H1 (cell line): ENCODE measurements around the gene TTL. TPM values are rescaled to one million over a fixed set of nuclear protein-coding genes. Genes with fewer than 3 reads are reported as not detected.

Source experiments
- CTCF ChIA-PET: fragments of 300-600 bp; sonication (Branson Sonifier 250); formaldehyde crosslinking; loops from one replicate; lab custom pipeline; 2021; ENCODE audit not compliant: partially characterized antibody; lab: Charles Lee
- POLR2A ChIA-PET: fragments of 300-600 bp; sonication (Branson Sonifier 250); formaldehyde crosslinking; loops from one replicate; lab custom pipeline; 2021; ENCODE audit warnings: inconsistent platforms; ENCODE audit not compliant: partially characterized antibody; lab: Charles Lee
- DNase-seq, 2 experiments: peaks; one replicate each; pipeline versions ENCODE4 v3.0.0 to v3.0.0-alpha.2; 2010 to 2022; ENCODE audit warnings: low spot score in 2 of 2, low read depth in 1 of 2, mixed read lengths in 1 of 2
- FAIRE-seq: peaks from 2 replicates; lab custom pipeline; 2011; peaks lifted over from hg19 to GRCh38; lab: Jason Lieb, UNC
- H2AFZ ChIP-seq: 2 replicates; pipeline ENCODE4 v1.8.1; 2012; ENCODE audit warnings: low read length, inconsistent platforms
- H2AK5ac ChIP-seq: 2 replicates; pipeline ENCODE4 v1.6.1; 2013; ENCODE audit warnings: low read depth, low read length
- H2BK120ac ChIP-seq: replicated peaks from 2 replicates; pipeline ENCODE3; 2013; ENCODE audit warnings: low read depth, low read length, inconsistent platforms
- H2BK12ac ChIP-seq: 2 replicates; pipeline ENCODE4 v1.6.1; 2013; ENCODE audit warnings: low read depth, low read length
- H2BK15ac ChIP-seq: 2 replicates; pipeline ENCODE4 v1.6.1; 2013; ENCODE audit warnings: low read length
- H2BK20ac ChIP-seq: 2 replicates; pipeline ENCODE4 v1.6.1; 2013; ENCODE audit warnings: low read length
- H2BK5ac ChIP-seq: 2 replicates; pipeline ENCODE4 v1.6.1; 2013; ENCODE audit warnings: low read depth, low read length
- H3K14ac ChIP-seq: 2 replicates; pipeline ENCODE4 v1.6.1; 2013; ENCODE audit warnings: inconsistent platforms; ENCODE audit not compliant: insufficient read length
- H3K18ac ChIP-seq: 2 replicates; pipeline ENCODE4 v1.6.1; 2013; ENCODE audit warnings: low read length; ENCODE audit errors: extremely low read depth
- H3K23ac ChIP-seq: 2 replicates; pipeline ENCODE4 v1.6.1; 2013; ENCODE audit warnings: inconsistent platforms; ENCODE audit not compliant: insufficient read length
- H3K23me2 ChIP-seq: 2 replicates; pipeline ENCODE4 v1.6.1; 2013; ENCODE audit warnings: low read depth, low read length
- H3K27ac ChIP-seq: 2 replicates; pipeline ENCODE4 v1.6.1; 2011; ENCODE audit warnings: low read depth, low read length, inconsistent platforms
- H3K27me3 ChIP-seq, 4 experiments: replicated peaks in 1 of 4; 1 replicate in 1 of 4; 2 replicates in 3 of 4; pipeline versions ENCODE4 v1.6.1 to v1.8.1; 2011 to 2013; ENCODE audit warnings: low read length in 3 of 4, mild to moderate bottlenecking in 3 of 4, inconsistent platforms in 2 of 4, mixed read lengths in 2 of 4, moderate library complexity in 1 of 4; ENCODE audit not compliant: control insufficient read depth in 3 of 4, insufficient read depth in 3 of 4; ENCODE audit errors: extremely low read depth in 1 of 4
- H3K36me3 ChIP-seq, 4 experiments: 2 replicates each; pipeline versions ENCODE4 v1.6.1 to v1.8.1; 2011 to 2013; ENCODE audit warnings: mild to moderate bottlenecking in 4 of 4, low read length in 3 of 4, moderate library complexity in 2 of 4, control low read depth in 1 of 4, inconsistent platforms in 1 of 4; ENCODE audit not compliant: insufficient read depth in 4 of 4, control insufficient read depth in 2 of 4
- H3K4ac ChIP-seq: replicated peaks from 2 replicates; pipeline ENCODE3; 2013; ENCODE audit warnings: low read length, low read depth, mixed read lengths, inconsistent platforms; ENCODE audit not compliant: insufficient read length
- H3K4me1 ChIP-seq, 4 experiments: replicated peaks in 1 of 4; 1 replicate in 1 of 4; 2 replicates in 3 of 4; pipeline versions ENCODE4 v1.6.1 to v1.8.1; 2011 to 2013; ENCODE audit warnings: low read length in 3 of 4, inconsistent platforms in 2 of 4, mixed read lengths in 1 of 4; ENCODE audit not compliant: insufficient read depth in 4 of 4, control insufficient read depth in 3 of 4
- H3K4me2 ChIP-seq, 2 experiments: 2 replicates each; pipeline versions ENCODE4 v1.6.1 to v1.8.1; 2011 to 2013; ENCODE audit warnings: low read depth in 2 of 2, low read length in 2 of 2, control low read depth in 1 of 2, inconsistent platforms in 1 of 2, mild to moderate bottlenecking in 1 of 2; ENCODE audit not compliant: insufficient read depth in 1 of 2
- H3K4me3 ChIP-seq, 4 experiments: fragments of 200-600, 300-600 bp in 1 of 4; sonication (generic), shearing (Covaris generic), sonication (Bioruptor Twin) in 1 of 4; 2 replicates each; pipeline versions ENCODE4 v1.5.1 to v1.8.1; 2011 to 2016; ENCODE audit warnings: low read length in 4 of 4, low read depth in 3 of 4, control low read depth in 2 of 4, inconsistent platforms in 2 of 4, mild to moderate bottlenecking in 2 of 4, mixed read lengths in 1 of 4, moderate library complexity in 1 of 4; ENCODE audit not compliant: insufficient read depth in 2 of 4; ENCODE audit errors: extremely low read depth in 1 of 4
- H3K56ac ChIP-seq: replicated peaks from 2 replicates; pipeline ENCODE3; 2013; ENCODE audit warnings: low read depth, mild to moderate bottlenecking, mixed read lengths, low read length, inconsistent platforms; ENCODE audit not compliant: insufficient read length
- H3K79me1 ChIP-seq: 2 replicates; pipeline ENCODE4 v1.6.1; 2013; ENCODE audit warnings: low read depth, low read length, control low read depth
- H3K79me2 ChIP-seq, 2 experiments: 2 replicates each; pipeline versions ENCODE4 v1.6.1 to v1.8.1; 2012 to 2013; ENCODE audit warnings: low read length in 2 of 2, mild to moderate bottlenecking in 2 of 2, inconsistent platforms in 1 of 2; ENCODE audit not compliant: insufficient read depth in 2 of 2, control insufficient read depth in 1 of 2
- H3K9ac ChIP-seq, 4 experiments: replicated peaks in 1 of 4; 1 replicate in 1 of 4; 2 replicates in 3 of 4; pipeline versions ENCODE4 v1.6.1 to v1.8.1; 2011 to 2013; ENCODE audit warnings: low read depth in 3 of 4, low read length in 3 of 4, control low read depth in 2 of 4, mild to moderate bottlenecking in 2 of 4, moderate library complexity in 2 of 4, inconsistent platforms in 1 of 4; ENCODE audit errors: extremely low read depth in 1 of 4
- H3K9me3 ChIP-seq, 2 experiments: 2 replicates each; pipeline versions ENCODE4 v1.6.1 to v1.8.1; 2012 to 2013; ENCODE audit warnings: mild to moderate bottlenecking in 2 of 2, moderate library complexity in 2 of 2, control low read depth in 1 of 2, inconsistent platforms in 1 of 2, low read depth in 1 of 2, low read length in 1 of 2, mixed read lengths in 1 of 2; ENCODE audit not compliant: insufficient read depth in 2 of 2
- H4K20me1 ChIP-seq, 2 experiments: replicated peaks in 1 of 2; 2 replicates each; pipeline versions ENCODE3 to v1.8.1; 2011 to 2013; ENCODE audit warnings: inconsistent platforms in 2 of 2, low read length in 2 of 2, mild to moderate bottlenecking in 1 of 2; ENCODE audit not compliant: insufficient read depth in 2 of 2, control insufficient read depth in 1 of 2
- H4K5ac ChIP-seq: 2 replicates; pipeline ENCODE4 v1.6.1; 2013; ENCODE audit warnings: low read length, low read depth, mixed read lengths, inconsistent platforms; ENCODE audit not compliant: insufficient read length
- H4K8ac ChIP-seq: 2 replicates; pipeline ENCODE4 v1.8.0; 2013; ENCODE audit warnings: mild to moderate bottlenecking, moderate library complexity, low read length, inconsistent platforms; ENCODE audit not compliant: insufficient read depth; ENCODE audit errors: extremely low read depth
- H4K91ac ChIP-seq: replicated peaks from 2 replicates; pipeline ENCODE3; 2013; ENCODE audit warnings: low read length, mixed read lengths, inconsistent platforms; ENCODE audit not compliant: insufficient read length
- CTCF ChIP-seq, 3 experiments: IDR thresholded peaks; 1 replicate in 2 of 3; 2 replicates in 1 of 3; pipeline versions ENCODE4 v1.5.1 to v1.6.1; 2011; ENCODE audit warnings: low read length in 3 of 3, mild to moderate bottlenecking in 3 of 3, inconsistent platforms in 2 of 3, low read depth in 1 of 3, moderate library complexity in 1 of 3; ENCODE audit not compliant: insufficient read depth in 1 of 3; ENCODE audit errors: control extremely low read depth in 1 of 3
- KDM4A ChIP-seq: IDR thresholded peaks from one replicate; pipeline ENCODE4 v1.7.1; 2012; ENCODE audit warnings: low read depth, mild to moderate bottlenecking, moderate library complexity, low read length, inconsistent platforms; ENCODE audit not compliant: severe bottlenecking
- NRF1 ChIP-seq: IDR thresholded peaks from 2 replicates; pipeline ENCODE4 v1.6.1; 2011; ENCODE audit warnings: mild to moderate bottlenecking, low read depth, low read length, improper control_type of control experiment
- RNF2 ChIP-seq: fragments of 200-900, 300-1000 bp; sonication (generic); IDR thresholded peaks from 2 replicates; pipeline ENCODE4 v1.7.1; 2016; ENCODE audit warnings: borderline replicate concordance, low read depth, mild to moderate bottlenecking, antibody characterized with exemption, low read length; ENCODE audit not compliant: poor library complexity, severe bottlenecking; ENCODE audit errors: missing control alignments
- SAP30 ChIP-seq: fragments of 300-600 bp; sonication (generic); IDR thresholded peaks from 2 replicates; pipeline ENCODE4 v1.7.1; 2012; ENCODE audit warnings: low read length, moderate library complexity, mild to moderate bottlenecking, inconsistent platforms; ENCODE audit not compliant: insufficient read depth, insufficient replicate concordance
- TAF1 ChIP-seq: IDR thresholded peaks from 2 replicates; pipeline ENCODE4 v1.6.1; 2011; ENCODE audit warnings: mild to moderate bottlenecking, low read depth, low read length
- TBP ChIP-seq: IDR thresholded peaks from 2 replicates; pipeline ENCODE4 v1.6.1; 2011; ENCODE audit warnings: low read depth, low read length, improper control_type of control experiment
- YY1 ChIP-seq: IDR thresholded peaks from 2 replicates; pipeline ENCODE4 v1.6.1; 2011; ENCODE audit warnings: low read depth, mild to moderate bottlenecking, low read length
- WGBS, 2 experiments: shearing (Covaris generic) in 1 of 2; methylation state at CpG; one replicate each; pipeline versions ENCODE4 v1.1.6 to v1.1.7; 2013 to 2015; ENCODE audit warnings: low lambda C conversion rate in 2 of 2, mixed read lengths in 2 of 2, inconsistent platforms in 1 of 2, low coverage in 1 of 2, missing lambda C conversion rate in 1 of 2; ENCODE audit not compliant: insufficient replicate concordance in 2 of 2, insufficient coverage in 1 of 2, insufficient read length in 1 of 2; ENCODE audit errors: extremely low coverage in 1 of 2, missing lambda C conversion rate in 1 of 2; 5-methylcytosine and 5-hydroxymethylcytosine counted together
- polyA plus RNA-seq, 7 experiments: library from polyadenylated mRNA; depleted of rRNA in 3 of 7; stranded (reverse) in 5 of 7; unstranded in 2 of 7; fragments of >200 nt in 5 of 7; fragments of 200-250 nt in 2 of 7; gene quantifications; 1 replicate in 5 of 7; 2 replicates in 1 of 7; 4 replicates in 1 of 7; pipeline versions ENCODE4 v1.2.1 to v1.2.3, GENCODE V29; 2011 to 2013; ENCODE audit warnings: missing spikeins in 2 of 7, mixed read lengths in 2 of 7
- total RNA-seq: library from RNA; stranded (reverse); fragmentation: NEBNext Ultra II Directional; extraction: Animal tissue kit (Norgen Biotek cat#: 25700); gene quantifications from 2 replicates; pipeline ENCODE4 v1.2.1, GENCODE V29; 2021

The TTL gene
- total and polyA plus RNA-seq, 2 of the 8 experiments (the other 6 are each of a cell fraction or from before 2014, with no cell fraction given), result 17.5 to 57.1 TPM

GRCh38 chr2:112482309-112483041 lies 519 bp downstream of the TTL start:
- H3K27ac ChIP-seq, result no peak overlapping the region; the same call in 1 of the 2 replicates
- no peak for FAIRE-seq
- TF ChIP-seq RNF2, result no peak
- TF ChIP-seq TAF1, result peak; percentile 40; the same call in 1 of the 2 replicates
- TF ChIP-seq KDM4A, result peak; percentile 69
- peak in 1 of 3 experiments; percentile 6; a peak in 1 of 4 replicates for TF ChIP-seq CTCF (IDR thresholded peaks at IDR 0.05; ENCODE audit: control extremely low read depth in 1 of 3, insufficient read depth in 1 of 3, low read depth in 1 of 3, low read length in 3 of 3)
- TF ChIP-seq YY1, result no peak
- no peak for TF ChIP-seq SAP30
- no peak for TF ChIP-seq NRF1
- no peak for TF ChIP-seq TBP

More at GRCh38 chr2:112482309-112483041, 519 bp downstream of the TTL start:
- Histone ChIP-seq H4K91ac (no peak overlapping the region), H4K5ac (no peak overlapping the region), H3K56ac (no peak overlapping the region), H3K4me1 (peaks cover 0 to 7% (median 4%) of the 10 kb centered on the region in 4 experiments; a peak in 5 of 7 replicates), H4K20me1 (no peaks in the 10 kb centered on the region), H2AFZ (peak overlapping the region; percentile 69; the same call in 1 of the 2 replicates), H3K23ac (no peak overlapping the region), H3K4me3 (peak overlapping the region; percentile 72 to 91 (median 89)), H3K14ac (no peak overlapping the region), H3K79me2 (peaks cover 0 to 40% of the 10 kb centered on the region in 2 experiments; a peak in 3 of 4 replicates), H2BK15ac (no peak overlapping the region), H3K4me2 (peak overlapping the region; percentile 50 to 89), H3K9me3 (no peaks in the 10 kb centered on the region), H3K79me1 (0 out of 2 replicates have a peak, but pooled peaks cover 4% of the 10 kb centered on the region), H3K36me3 (peaks cover 0 to under 1% (median 0%) of the 10 kb centered on the region in 4 experiments; a peak in 1 of 8 replicates), H4K8ac (peak overlapping the region; percentile 51; the same call in 1 of the 2 replicates), H3K23me2 (peaks cover 11% of the 10 kb centered on the region), H3K18ac (peak overlapping the region; percentile 41; the same call in 1 of the 2 replicates), H2BK120ac (no peak overlapping the region), H3K27me3 (no peaks in the 10 kb centered on the region; a peak in 1 of 7 replicates), H2BK12ac (no peak overlapping the region), H3K9ac (peak overlapping the region; percentile 48 to 80 (median 54)), H2BK5ac (no peak overlapping the region), H2AK5ac (no peak overlapping the region), H3K4ac (no peak overlapping the region), H2BK20ac (no peak overlapping the region)
- DNase-seq, result peak in 1 of 2 experiments; percentile 64
- ChIA-PET POLR2A (interaction anchor here (1.1 to 1.6 kb wide), 2 partner anchors 11 to 27 kb away, joined by 3 to 4 read pairs; no protein-coding TSS in a partner anchor), CTCF (interaction anchor here (1.4 kb wide), 1 partner anchor 9 kb away, joined by 4 read pairs; no protein-coding TSS in a partner anchor)
- 1% methylated on average over 52 of the region's 77 CpGs; no CpG with 5 or more reads in 1 of the 2 experiments for WGBS, 2 experiments
